ENCODE data around the gene DOC2A. TPM values are rescaled to one million over a fixed set of nuclear protein-coding genes. Genes with fewer than 3 reads are reported as not detected.
"Not testable (repeated sequence)": the region's sequence is repeated elsewhere in the genome, so short reads cannot be mapped to it uniquely, and the experiment has no call there.

The DOC2A gene
- under 1 TPM in 1 of 2 donors, not detected in 1; 0.16 TPM for total RNA-seq
- 0.38 to 0.70 reads per million in 2 donors for total RNA-seq

GRCh38 chr16:30010844-30011713 lies at the start of gene DOC2A:
DOC2A (minus strand) TSS chr16:30011027; CDS start chr16:30010222, 805 bp downstream.
- ATAC-seq: peak; percentile 70
- Mint-ChIP-seq H3K4me3 (peak within 1 kb of the TSS; percentile 92), H3K4me1 (peaks cover 11% of the 10 kb centered on the region)

DNA sequence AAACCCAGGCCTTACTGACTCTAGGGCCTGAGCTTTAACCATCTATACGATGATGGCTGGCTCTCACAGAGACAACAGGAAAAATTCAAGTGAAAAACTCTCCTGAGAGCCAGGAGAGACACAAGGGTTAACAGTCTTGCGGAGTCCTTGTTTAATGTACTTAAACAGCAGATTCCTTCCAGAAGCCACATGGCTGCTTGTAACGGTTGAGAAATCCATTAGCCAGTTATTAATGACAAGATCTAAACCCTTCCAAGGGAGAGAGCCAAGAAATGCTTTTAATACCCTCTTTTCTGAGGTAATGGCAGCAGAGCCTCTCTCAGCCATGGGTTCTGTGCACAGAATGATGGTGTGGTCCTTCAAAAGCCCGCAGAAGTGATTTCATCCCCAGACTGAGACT lies 49.5 kb upstream of the DOC2A start:
- H3K9me3 ChIP-seq (ENCODE audit: control insufficient read depth, low read length, poor library complexity, severe bottlenecking): no peaks in the 10 kb centered on the region
- no peak for DNase-seq
- no peak for ATAC-seq
- H3K27me3 Mint-ChIP-seq: no peaks in the 10 kb centered on the region
- no peaks in the 10 kb centered on the region for H3K36me3 Mint-ChIP-seq (ENCODE audit: low read depth)
- H3K27ac Mint-ChIP-seq: no peak overlapping the region
- peaks cover 14% of the 10 kb centered on the region for H3K4me1 Mint-ChIP-seq
- H3K4me3 Mint-ChIP-seq: no peak overlapping the region

More at GRCh38 chr16:30010844-30011713, at the start of gene DOC2A:
- H3K9me3 ChIP-seq (ENCODE audit: control insufficient read depth, low read length, poor library complexity, severe bottlenecking): no peaks in the 10 kb centered on the region
- H3K27ac Mint-ChIP-seq: no peak within 1 kb of the TSS
- DNase-seq: no peak
- peaks cover 4% of the 10 kb centered on the region for H3K36me3 Mint-ChIP-seq (ENCODE audit: low read depth)
- H3K27me3 Mint-ChIP-seq: peaks cover 21% of the 10 kb centered on the region

GRCh38 chr16:30054959-30055553 lies 44.2 kb upstream of the DOC2A start:
- peak; percentile 79 for ATAC-seq
- Mint-ChIP-seq H3K27me3 (no peaks in the 10 kb centered on the region), H3K4me1 (peaks cover 14% of the 10 kb centered on the region), H3K4me3 (peak overlapping the region; percentile 77), H3K27ac (peak overlapping the region; percentile 83), H3K36me3 (ENCODE audit: low read depth) (no peaks in the 10 kb centered on the region)
- H3K9me3 ChIP-seq (ENCODE audit: control insufficient read depth, low read length, poor library complexity, severe bottlenecking): no peaks in the 10 kb centered on the region
- DNase-seq: peak; percentile 30 to 51 (median 32)

DNA sequence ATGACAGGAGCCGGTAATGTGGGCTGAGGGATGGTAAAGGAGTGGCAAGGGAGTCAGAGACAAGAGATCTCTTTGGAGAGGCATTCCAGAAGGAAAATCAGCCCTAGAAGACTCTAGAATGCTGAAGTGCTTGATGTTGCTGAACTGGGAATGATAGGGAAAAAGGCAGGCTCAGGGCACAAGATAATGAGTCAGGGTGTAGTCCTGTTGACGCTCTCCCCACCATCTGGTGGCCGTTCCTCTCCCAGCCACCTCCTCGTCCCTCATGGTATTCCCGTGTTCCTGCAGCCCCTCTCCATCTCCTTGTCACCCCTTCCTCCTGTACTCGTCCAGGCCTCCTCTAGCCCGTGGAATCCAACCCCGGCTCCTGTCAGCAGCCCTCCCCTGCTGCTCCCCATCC lies 43.6 kb upstream of the DOC2A start:
- H3K27me3 Mint-ChIP-seq: no peaks in the 10 kb centered on the region
- H3K27ac Mint-ChIP-seq: peak overlapping the region; percentile 83
- no peak for ATAC-seq
- H3K36me3 Mint-ChIP-seq (ENCODE audit: low read depth): no peaks in the 10 kb centered on the region
- peak overlapping the region; percentile 77 for H3K4me3 Mint-ChIP-seq
- peaks cover 14% of the 10 kb centered on the region for H3K4me1 Mint-ChIP-seq
- H3K9me3 ChIP-seq (ENCODE audit: control insufficient read depth, low read length, poor library complexity, severe bottlenecking): no peaks in the 10 kb centered on the region
- no peak for DNase-seq

DNA sequence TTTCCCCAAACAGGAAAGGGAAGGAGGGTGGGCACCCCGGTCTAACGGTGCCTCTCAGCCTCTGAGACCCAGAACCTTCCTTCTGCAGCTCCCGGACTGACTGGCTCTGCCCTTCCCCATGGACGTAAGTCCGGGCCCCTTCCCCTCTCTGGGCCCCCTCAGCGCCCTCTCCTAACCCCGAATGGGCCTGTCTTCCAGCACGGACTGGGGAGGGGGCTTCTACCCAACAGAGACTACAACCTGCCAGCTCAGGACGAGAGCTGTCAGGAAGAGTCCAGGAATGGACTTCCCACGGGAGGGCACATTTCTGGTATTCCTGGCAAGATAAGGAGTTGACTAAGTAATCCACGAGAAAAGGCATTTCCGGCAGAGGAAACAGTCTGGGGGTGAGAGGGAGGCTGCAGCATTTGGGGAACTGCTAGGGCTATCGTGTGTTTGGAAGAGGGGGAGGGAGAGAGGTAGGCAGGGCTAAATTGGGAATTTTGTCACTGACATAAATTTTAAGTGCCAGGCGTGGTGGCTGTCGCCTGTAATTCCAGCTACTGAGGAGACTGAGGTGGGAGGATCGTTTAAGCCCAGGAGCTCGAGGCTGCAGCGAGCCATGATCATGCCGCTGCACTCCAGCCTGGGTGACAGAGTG lies 42.7 kb upstream of the DOC2A start:
- no peak overlapping the region for H3K27ac Mint-ChIP-seq
- H3K9me3 ChIP-seq (ENCODE audit: control insufficient read depth, low read length, poor library complexity, severe bottlenecking): no peaks in the 10 kb centered on the region

DNA sequence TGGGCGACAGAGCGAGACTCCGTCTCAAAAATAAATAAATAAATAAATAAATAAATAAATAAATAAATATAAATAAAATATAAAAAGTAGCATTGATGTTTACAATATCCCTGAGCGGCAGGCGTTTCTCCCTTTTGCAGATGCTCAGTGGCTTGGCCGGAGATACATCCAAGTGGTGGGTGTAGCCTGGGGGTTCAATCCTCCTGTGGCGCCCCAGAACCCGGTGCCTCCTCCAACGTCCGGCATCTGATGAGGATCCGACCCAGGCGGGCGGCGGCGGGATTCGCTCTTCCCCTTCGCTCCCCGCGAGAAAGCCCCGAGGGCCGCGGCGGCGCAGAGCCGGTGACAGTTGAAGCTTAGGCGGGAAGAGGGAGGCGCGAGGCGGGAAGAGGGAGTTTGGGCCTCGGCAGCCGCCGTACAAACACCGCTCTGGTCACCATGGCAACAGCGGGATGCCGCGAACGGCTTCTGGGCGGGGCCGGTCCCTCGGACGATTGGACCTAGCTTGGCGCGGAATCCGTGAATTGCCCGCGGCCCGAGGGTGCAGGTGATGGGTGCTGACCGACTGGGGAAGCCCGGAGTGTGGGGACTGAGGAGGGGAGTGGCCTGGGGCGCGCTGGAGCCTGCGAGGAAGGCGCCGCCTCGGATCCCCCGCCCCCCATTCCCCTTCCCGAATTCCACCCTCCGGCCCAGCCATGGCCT lies 42.0 kb upstream of the DOC2A start:
- ATAC-seq: peak; percentile 77
- no peaks in the 10 kb centered on the region for H3K9me3 ChIP-seq (ENCODE audit: control insufficient read depth, low read length, poor library complexity, severe bottlenecking)
- Mint-ChIP-seq H3K27me3 (no peaks in the 10 kb centered on the region), H3K4me1 (peaks cover 14% of the 10 kb centered on the region), H3K27ac (peak overlapping the region; percentile 14), H3K36me3 (ENCODE audit: low read depth) (no peaks in the 10 kb centered on the region), H3K4me3 (peak overlapping the region; percentile 94)
- peak; percentile 74 to 82 (median 77) for DNase-seq

More for the DNA sequence above, 42.7 kb upstream of the DOC2A start:
- ATAC-seq (peak; percentile 16), DNase-seq (no peak)
- H3K4me3 Mint-ChIP-seq: peak overlapping the region; percentile 94
- no peaks in the 10 kb centered on the region for H3K36me3 Mint-ChIP-seq (ENCODE audit: low read depth)
- H3K4me1 Mint-ChIP-seq: peaks cover 14% of the 10 kb centered on the region
- no peaks in the 10 kb centered on the region for H3K27me3 Mint-ChIP-seq

GRCh38 chr16:30051518-30051917 lies 40.7 kb upstream of the DOC2A start:
- no peak for ATAC-seq
- no peak for DNase-seq
- Mint-ChIP-seq H3K4me1 (peaks cover 12% of the 10 kb centered on the region), H3K27ac (peak overlapping the region; percentile 59), H3K36me3 (ENCODE audit: low read depth) (no peaks in the 10 kb centered on the region), H3K27me3 (no peaks in the 10 kb centered on the region), H3K4me3 (peak overlapping the region; percentile 72)
- H3K9me3 ChIP-seq (ENCODE audit: control insufficient read depth, low read length, poor library complexity, severe bottlenecking): no peaks in the 10 kb centered on the region

DNA sequence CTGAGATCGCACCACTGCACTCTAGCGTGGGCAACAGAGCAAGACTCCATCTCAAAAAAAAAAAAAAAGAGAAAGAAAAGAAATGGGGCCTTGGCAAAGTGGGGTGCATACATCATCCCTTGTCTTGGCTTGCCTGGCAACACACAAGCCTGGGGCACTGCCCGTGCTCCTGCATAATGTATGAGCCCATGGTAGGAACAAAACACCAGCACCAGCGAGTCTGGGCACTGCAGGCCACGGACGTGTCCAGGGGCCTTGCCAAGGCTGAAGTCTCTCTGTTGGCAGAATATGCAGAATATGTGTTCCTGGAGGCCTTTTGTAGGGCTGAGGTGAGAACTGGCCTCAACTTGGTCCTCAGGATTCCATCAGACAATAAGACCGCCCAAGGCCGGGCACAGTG lies 39.0 kb upstream of the DOC2A start:
- no peaks in the 10 kb centered on the region for H3K9me3 ChIP-seq (ENCODE audit: control insufficient read depth, low read length, poor library complexity, severe bottlenecking)
- peaks cover 11% of the 10 kb centered on the region for H3K4me1 Mint-ChIP-seq
- no peaks in the 10 kb centered on the region for H3K27me3 Mint-ChIP-seq
- DNase-seq: no peak
- no peak for ATAC-seq
- no peak overlapping the region for H3K27ac Mint-ChIP-seq
- H3K4me3 Mint-ChIP-seq: no peak overlapping the region
- peaks cover 2% of the 10 kb centered on the region for H3K36me3 Mint-ChIP-seq (ENCODE audit: low read depth)

GRCh38 chr16:30046588-30046987 lies 35.8 kb upstream of the DOC2A start:
- Mint-ChIP-seq H3K4me1 (peaks cover 5% of the 10 kb centered on the region), H3K27me3 (no peaks in the 10 kb centered on the region), H3K27ac (no peak overlapping the region), H3K36me3 (ENCODE audit: low read depth) (peaks cover 2% of the 10 kb centered on the region), H3K4me3 (no peak overlapping the region)
- DNase-seq (no peak), ATAC-seq (no peak)
- H3K9me3 ChIP-seq (ENCODE audit: control insufficient read depth, low read length, poor library complexity, severe bottlenecking): no peaks in the 10 kb centered on the region

GRCh38 chr16:30046178-30046577 lies 35.4 kb upstream of the DOC2A start:
- DNase-seq: no peak
- Mint-ChIP-seq H3K27me3 (no peaks in the 10 kb centered on the region), H3K4me1 (peaks cover 3% of the 10 kb centered on the region), H3K4me3 (no peak overlapping the region), H3K27ac (no peak overlapping the region), H3K36me3 (ENCODE audit: low read depth) (peaks cover 2% of the 10 kb centered on the region)
- no peak for ATAC-seq
- no peaks in the 10 kb centered on the region for H3K9me3 ChIP-seq (ENCODE audit: control insufficient read depth, low read length, poor library complexity, severe bottlenecking)

- DNase-seq: no peak
- peaks cover 4% of the 10 kb centered on the region for H3K27me3 Mint-ChIP-seq
- H3K36me3 Mint-ChIP-seq (ENCODE audit: low read depth): peaks cover 2% of the 10 kb centered on the region
- no peak for ATAC-seq
- H3K4me3 Mint-ChIP-seq: no peak overlapping the region
- no peak overlapping the region for H3K27ac Mint-ChIP-seq
- H3K9me3 ChIP-seq (ENCODE audit: control insufficient read depth, low read length, poor library complexity, severe bottlenecking): no peaks in the 10 kb centered on the region
- peaks cover 3% of the 10 kb centered on the region for H3K4me1 Mint-ChIP-seq
Measured at GRCh38 chr16:30041841-30042240, 31.0 kb upstream of the DOC2A start.

DNA sequence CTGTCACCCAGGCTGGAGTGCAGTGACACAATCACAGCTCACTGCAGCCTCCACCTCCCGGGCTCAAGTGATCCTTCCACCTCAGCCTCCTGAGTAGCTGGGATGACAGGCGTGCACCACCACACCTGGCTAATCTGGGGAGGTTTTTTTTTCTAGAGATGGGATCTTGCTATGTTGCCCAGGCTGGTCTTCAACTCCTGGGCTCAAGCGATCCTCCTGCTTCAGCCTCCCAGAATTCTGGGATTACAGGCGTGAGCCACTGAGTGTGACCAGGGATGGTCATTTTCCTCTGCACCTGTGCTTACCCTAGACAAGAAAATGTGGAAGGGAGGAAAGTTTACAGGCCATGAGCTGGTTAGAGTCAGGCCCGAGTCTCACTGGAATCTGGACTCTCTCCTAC lies 29.9 kb upstream of the DOC2A start:
- H3K27ac Mint-ChIP-seq; H3K27me3 Mint-ChIP-seq; ATAC-seq; H3K4me1 Mint-ChIP-seq; H3K4me3 Mint-ChIP-seq; H3K36me3 Mint-ChIP-seq (ENCODE audit: low read depth); H3K9me3 ChIP-seq (ENCODE audit: control insufficient read depth, low read length, poor library complexity, severe bottlenecking); DNase-seq: not testable (repeated sequence)

- peaks cover under 1% of the 10 kb centered on the region for H3K4me1 Mint-ChIP-seq
- DNase-seq: no peak
- H3K36me3 Mint-ChIP-seq (ENCODE audit: low read depth): peaks cover under 1% of the 10 kb centered on the region
- H3K4me3 Mint-ChIP-seq: peak overlapping the region; percentile 63
- ATAC-seq: no peak
- H3K27ac Mint-ChIP-seq: no peak overlapping the region
- peaks cover 4% of the 10 kb centered on the region for H3K27me3 Mint-ChIP-seq
- H3K9me3 ChIP-seq (ENCODE audit: control insufficient read depth, low read length, poor library complexity, severe bottlenecking): no peaks in the 10 kb centered on the region
Measured at GRCh38 chr16:30040221-30040620, 29.4 kb upstream of the DOC2A start.

Measured in T-helper 17 cell (primary cell).